ENCODE measurements around the gene ANKS1B.

Gene ANKS1B

DNA sequence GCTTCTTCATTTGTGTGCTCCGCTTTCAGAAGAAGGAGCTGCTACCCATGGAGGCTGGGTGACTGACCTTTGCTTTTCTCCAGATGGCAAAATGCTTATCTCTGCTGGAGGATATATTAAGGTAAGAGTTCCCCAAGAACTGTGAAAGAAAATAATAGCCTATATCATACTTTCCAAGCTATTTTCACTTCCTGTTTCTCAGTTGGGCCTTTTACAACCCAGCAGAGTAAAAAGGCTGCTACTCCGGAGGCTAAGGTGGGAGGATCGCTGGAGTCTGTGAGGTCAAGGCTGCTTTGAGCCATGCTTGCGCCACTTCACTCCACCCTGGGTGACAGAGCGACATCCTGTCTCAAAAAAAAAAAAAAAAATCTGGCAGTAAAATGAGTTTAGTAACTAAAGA lies 1257.5 kb downstream of the ANKS1B start:
- DNase-seq = no peak
- TF ChIP-seq POLR2A (IDR thresholded peaks at IDR 0.05; ENCODE audit: low read length) (no peak), GATA1 (IDR thresholded peaks at IDR 0.05; ENCODE audit: low read depth, low read length) (no peak)

DNA sequence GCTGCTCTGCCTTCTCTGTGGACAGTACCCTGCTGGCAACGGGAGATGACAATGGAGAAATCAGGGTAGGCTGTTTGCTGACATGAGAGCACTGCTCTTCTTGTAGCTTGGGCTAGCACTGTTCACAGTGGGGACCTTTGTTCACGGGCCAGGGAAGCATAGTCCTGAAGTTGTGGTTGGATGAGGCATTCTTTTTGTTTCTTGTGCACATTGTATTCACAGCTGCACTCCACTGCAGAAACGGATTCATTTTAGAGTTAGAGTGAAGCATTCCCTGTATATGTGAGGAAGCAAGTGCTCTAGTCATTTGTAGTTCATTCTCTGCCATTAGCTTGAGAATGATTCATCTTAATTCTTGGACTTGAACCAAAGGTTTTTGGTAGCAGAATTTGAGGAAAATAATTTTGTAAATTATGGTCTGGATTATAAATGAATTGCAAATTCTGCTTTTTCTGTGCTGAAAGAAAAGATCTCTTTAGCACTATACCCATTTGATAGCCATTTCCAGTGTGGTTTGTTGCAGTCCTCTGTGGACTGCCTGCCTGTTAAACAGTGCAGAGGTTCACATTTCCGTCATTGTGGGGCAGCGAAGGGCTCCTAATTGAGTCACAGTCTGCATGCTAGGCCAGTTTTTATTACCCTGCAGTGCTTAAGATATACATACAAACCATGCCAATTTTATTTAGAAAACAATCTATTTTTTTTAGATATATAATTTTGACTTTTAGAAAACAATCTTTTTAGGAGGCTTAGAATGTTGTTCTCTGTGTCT lies 1259.1 kb downstream of the ANKS1B start:
- DNase-seq = peak; percentile 50 to 57
- TF ChIP-seq POLR2A (IDR thresholded peaks at IDR 0.05; ENCODE audit: low read length) = no peak
- no peak for TF ChIP-seq GATA1 (IDR thresholded peaks at IDR 0.05; ENCODE audit: low read depth, low read length)

DNA sequence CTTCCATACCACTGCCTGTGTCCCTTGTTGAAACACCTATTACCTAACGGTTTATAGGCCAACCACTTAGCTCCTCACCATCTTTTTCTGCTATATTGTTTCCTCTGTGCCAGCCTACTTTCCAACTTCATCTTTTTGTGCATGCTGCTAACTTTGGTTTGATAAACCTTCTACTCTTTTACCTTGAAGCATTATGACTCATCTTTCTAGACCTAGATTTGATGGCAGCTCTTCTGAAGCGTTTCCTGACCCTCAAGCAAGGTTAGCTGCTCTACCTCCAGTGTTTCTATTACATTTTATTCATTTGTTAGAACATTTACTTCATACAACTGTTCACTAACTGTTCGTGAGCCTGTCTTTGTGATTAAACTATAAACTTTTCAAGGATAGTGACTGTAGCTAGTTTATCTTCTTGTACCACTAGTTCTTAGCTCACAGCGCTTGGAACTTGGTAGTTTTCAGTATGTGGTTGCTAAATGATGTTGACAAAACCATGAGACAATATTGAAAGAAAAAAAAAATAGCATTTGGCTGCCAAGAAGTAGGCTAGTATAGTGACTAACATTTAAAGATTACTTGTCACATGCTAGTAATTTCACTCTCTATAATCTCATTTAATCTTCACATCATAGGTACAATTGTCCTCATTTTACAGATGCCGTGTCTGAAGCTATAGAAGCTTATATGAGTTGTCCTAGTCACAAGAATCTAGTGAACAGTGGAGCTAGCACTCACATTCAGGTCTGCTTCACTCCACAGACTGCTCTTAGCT lies 1260.2 kb downstream of the ANKS1B start:
- TF ChIP-seq POLR2A (IDR thresholded peaks at IDR 0.05; ENCODE audit: low read length) (no peak), GATA1 (IDR thresholded peaks at IDR 0.05; ENCODE audit: low read depth, low read length) (no peak)
- no peak for DNase-seq

DNA sequence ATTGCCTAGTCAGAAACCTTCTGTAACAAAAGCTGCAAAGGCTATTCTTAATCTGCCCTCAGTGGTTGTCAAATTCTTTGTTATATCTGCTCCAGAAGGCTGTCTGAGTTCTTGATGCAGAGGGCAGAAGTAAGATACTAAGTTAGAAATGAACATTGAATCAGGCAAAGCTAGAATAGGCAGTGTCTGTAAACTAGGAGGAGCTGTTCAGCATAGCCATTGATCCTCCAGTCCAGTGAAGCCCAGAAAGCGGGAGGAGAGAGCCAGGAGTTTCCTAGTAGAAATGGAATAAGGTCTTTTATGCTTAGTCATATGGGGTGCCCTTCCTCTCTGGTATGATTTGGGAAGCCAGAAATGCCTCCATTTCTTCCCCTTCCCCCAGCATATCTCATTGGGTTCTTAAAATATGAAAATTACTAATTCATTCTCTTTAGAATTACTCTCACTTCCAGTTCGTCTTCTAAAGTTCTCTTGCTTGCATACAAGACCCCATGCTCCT lies 1263.5 kb downstream of the ANKS1B start:
- no peak for DNase-seq
- no peak for TF ChIP-seq POLR2A (IDR thresholded peaks at IDR 0.05; ENCODE audit: low read length)
- no peak for TF ChIP-seq GATA1 (IDR thresholded peaks at IDR 0.05; ENCODE audit: low read depth, low read length)

DNA sequence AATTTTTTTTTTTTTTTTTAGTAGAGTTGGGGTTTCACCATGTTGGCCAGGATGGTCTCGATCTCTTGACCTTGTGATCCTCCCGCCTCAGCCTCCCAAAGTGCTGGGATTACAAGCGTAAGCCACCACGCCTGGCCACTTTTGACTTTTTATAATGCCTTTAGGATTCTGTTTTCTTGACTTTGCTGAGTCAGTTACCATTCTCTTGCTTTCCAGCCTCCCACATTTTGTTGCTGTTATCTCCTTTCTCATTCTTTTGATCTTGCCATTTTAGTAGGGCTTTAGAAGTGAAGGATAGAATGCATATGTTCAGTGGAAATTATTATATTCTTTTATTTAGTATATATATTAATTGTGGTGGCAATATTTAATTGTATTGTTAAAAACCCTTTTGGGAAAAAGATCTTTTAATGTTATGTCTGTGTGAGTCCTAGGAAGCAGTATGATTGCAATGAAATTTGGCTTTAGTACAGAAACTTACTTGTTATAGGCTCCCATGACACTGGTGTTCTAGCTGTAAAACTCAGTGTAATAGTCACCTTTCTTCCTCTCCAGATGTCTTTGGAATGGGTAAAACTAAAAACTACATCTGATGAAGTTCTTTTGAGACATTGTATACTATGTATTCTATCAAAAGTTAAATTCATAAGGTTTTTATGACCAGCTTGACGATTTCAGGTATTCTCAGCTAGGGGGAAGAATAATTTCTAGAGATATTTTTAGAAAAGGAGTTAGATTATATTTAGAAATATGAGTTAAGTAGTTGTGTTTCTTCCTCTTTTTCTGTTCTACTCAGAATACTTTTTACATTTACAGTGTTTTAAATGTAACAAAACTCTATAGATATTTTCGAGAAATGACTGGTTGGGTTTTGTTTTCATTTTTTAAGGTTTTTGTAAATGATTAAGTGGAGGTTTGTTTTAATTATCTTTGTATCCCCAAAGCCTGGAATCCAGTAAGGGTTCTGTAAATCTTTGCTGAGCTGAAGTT lies 1264.9 kb downstream of the ANKS1B start:
- no peak for DNase-seq
- TF ChIP-seq GATA1 (IDR thresholded peaks at IDR 0.05; ENCODE audit: low read depth, low read length) = no peak

DNA sequence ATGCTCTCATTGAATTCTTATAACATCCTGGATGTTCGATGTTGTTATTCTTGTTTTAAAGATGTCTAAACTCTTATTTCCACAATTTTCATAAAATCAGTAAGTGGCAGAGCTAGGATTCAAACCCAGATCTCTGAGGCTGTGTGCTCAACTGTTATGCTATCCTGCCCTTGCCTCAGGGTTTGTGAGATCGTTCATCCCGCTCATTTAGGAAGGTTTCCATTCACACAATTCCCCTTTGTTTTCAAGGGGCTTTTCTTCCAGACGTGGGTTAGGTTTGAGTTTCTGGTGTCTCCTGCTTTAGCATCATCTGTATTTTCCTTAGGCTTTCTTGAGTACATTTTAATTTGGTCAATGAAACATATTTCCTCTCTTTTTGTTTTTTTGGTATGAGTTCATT lies 1270.3 kb downstream of the ANKS1B start:
- DNase-seq = no peak
- no peak for TF ChIP-seq GATA1 (IDR thresholded peaks at IDR 0.05; ENCODE audit: low read depth, low read length)
- TF ChIP-seq POLR2A (IDR thresholded peaks at IDR 0.05; ENCODE audit: low read length) = no peak

DNA sequence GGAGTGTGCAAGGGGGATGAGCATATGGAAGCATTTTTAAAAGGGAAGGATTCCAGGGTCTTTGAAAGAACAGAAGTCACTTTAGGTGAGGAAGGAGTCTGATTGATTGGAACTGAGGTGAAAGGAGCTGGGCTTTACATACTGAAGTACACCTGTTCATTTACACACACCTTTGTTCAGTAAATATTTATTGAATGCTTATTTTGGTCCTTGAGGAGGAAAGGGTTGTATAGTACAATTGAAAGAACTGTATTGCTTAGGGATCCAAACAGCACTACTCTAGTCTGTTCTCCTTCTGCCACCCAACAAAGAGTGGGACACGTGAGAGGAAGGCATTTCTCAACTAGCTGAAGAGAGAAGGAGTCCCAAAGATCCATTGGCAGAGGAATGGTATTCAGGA lies 1275.7 kb downstream of the ANKS1B start:
- no peak for DNase-seq
- TF ChIP-seq GATA1 (IDR thresholded peaks at IDR 0.05; ENCODE audit: low read depth, low read length) (no peak), POLR2A (IDR thresholded peaks at IDR 0.05; ENCODE audit: low read length) (no peak)

DNA sequence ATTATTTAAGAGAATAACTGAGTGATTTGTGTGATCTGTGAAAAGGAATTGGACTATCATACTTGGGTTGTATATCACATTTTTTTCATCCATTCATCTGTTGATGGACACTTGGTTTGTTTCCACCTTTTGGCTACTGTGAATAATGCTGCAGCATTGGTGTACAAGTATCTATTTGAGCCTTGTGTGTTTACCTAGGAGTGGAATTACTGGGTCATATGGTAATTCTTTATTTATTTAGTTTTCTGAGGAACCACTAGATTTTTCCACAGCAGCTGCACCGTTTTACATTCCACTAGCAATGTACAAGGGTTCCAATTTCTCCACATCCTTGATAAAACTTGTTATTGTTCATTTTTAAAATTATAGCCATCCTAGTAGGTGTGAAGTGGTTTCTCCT lies 1283.6 kb downstream of the ANKS1B start:
- DNase-seq = no peak
- TF ChIP-seq GATA1 (IDR thresholded peaks at IDR 0.05; ENCODE audit: low read depth, low read length) = no peak
- no peak for TF ChIP-seq POLR2A (IDR thresholded peaks at IDR 0.05; ENCODE audit: low read length)

DNA sequence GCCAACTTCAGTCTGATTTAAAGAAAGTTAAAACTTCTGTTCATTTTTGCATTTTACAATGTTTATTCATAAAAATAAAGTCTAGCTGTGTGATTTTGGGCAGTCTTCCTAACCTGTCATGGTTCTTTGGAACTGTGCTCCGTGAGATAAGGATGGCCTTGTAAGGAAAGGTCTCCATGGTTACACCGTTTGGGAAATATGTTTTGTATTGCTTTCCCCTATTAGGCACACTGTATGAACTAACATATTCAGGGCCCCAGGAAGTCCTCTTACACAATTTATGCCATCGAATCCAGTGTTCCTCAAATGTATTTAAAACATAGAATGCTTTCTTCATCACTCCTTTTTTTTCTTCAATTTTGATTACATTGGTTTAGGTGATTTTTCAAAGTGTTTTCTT lies 1285.2 kb downstream of the ANKS1B start:
- DNase-seq = no peak
- TF ChIP-seq POLR2A (IDR thresholded peaks at IDR 0.05; ENCODE audit: low read length) (no peak), GATA1 (IDR thresholded peaks at IDR 0.05; ENCODE audit: low read depth, low read length) (no peak)

DNA sequence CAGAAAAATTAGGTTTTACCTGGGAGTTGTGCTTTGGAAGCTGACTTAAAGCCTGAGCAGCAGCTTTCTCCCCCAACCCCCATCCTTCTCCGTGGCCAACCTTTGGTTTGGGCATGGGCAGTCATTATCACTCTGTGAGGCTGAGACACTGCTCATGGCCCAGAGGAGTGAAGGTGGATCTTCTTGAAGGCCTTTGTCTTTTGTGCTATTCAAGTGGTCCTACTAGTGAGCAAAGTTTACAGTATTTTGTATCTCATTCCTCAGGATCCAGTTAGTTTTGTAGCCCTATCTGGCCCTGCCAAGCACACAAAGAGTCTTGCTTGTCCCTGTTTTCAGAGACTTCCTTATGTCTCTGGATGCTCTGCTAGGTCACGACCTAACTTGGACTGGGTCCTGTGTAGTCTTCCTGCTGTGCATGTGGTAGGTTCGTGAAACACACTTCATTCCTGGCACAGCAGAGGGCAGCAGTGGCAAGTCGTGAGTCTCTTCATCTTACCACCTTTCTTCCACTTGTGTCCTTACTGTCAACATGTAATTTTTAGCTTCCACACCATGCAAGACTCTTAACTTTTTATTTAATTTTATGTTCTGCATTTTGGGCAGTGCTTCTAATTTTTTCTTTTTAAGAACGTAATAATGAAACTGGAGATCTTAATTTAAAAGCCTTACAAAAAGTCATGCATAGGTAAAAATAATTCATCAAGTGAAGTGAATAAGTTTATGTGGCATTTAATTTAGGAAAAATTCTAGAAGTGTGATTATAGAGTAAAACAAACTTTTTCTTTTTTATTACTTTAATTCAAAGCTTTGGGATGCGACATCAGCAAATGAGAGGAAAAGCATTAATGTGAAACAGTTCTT lies 1285.9 kb downstream of the ANKS1B start:
- TF ChIP-seq GATA1 (IDR thresholded peaks at IDR 0.05; ENCODE audit: low read depth, low read length) (no peak), POLR2A (IDR thresholded peaks at IDR 0.05; ENCODE audit: low read length) (no peak)
- peak; percentile 51 to 56 for DNase-seq

DNA sequence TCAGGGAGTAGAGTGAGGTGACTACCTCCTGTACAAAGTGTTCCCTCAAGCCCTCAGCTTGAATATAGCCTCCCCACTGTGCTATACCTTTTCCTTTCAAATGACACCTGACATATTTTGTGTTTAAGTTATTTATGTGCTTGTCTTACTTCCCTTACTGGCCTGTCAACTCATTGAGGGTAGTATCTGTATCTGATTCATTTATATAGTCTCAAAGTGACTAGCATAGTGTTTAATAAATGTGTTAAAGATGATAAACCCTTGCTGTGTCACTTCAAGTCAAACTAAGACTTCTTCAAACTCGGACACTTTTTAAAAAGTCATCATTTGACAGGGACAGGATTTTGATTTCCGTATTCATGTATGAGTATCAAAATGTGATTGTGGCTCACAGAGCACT lies 1287.5 kb downstream of the ANKS1B start:
- TF ChIP-seq GATA1 (IDR thresholded peaks at IDR 0.05; ENCODE audit: low read depth, low read length) (no peak), POLR2A (IDR thresholded peaks at IDR 0.05; ENCODE audit: low read length) (no peak)
- no peak for DNase-seq

DNA sequence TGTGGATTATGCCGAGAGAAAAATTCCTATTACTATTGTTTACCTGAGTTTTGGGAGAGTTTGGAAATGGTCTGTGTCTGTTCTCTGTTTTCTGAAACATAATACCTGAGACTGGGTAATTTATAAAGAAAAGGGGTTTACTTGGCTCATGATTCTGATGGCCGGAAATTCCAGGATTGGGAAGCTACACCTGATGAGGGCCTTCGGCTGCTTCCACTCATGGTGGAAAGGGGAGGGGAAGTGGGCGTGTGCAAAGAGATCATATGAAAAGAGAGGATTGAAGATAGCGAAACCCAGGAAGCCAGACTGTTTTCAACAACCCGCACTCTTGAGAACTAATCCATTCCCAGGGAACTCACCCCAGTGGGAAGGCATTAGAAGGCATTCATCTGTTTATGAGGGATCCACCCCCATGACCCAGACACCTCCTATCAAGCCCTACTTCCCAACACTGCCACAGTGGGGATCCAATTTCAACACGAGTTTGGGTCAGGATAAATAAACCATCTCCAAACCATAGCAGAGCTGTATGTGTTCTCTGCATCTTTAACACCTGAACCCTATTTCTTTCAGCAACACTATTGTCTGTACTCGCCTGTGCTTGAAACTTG lies 1288.6 kb downstream of the ANKS1B start:
- DNase-seq = no peak
- TF ChIP-seq POLR2A (IDR thresholded peaks at IDR 0.05; ENCODE audit: low read length) (no peak), GATA1 (IDR thresholded peaks at IDR 0.05; ENCODE audit: low read depth, low read length) (no peak)

Data from erythroblast (primary cell).